Hematopoietic multipotent progenitor cell treated with erythropoietin and hydrocortisone succinate and interleukin-3 and kit ligand, for 4 days (in vitro differentiated cells): ENCODE measurements around the gene RIN3.

Experiments used
- DNase-seq: peaks from one replicate; pipeline ENCODE4 v3.0.0-alpha.2; 2015

RIN3 gene

GRCh38 chr14:92728759-92729364, 215.3 kb downstream of the RIN3 start:
- DNase-seq, result peak; percentile 79

- DNase-seq, result peak; percentile 83
Observed at GRCh38 chr14:92729634-92730358, 216.2 kb downstream of the RIN3 start.

GRCh38 chr14:92731622-92732115, 218.1 kb downstream of the RIN3 start:
- no peak for DNase-seq

GRCh38 chr14:92733007-92733406, 219.4 kb downstream of the RIN3 start:
- DNase-seq, result peak; percentile 60

GRCh38 chr14:92734618-92735017, 221.0 kb downstream of the RIN3 start:
- peak; percentile 60 for DNase-seq

GRCh38 chr14:92735344-92735743, 221.8 kb downstream of the RIN3 start:
- DNase-seq, result no peak

GRCh38 chr14:92737206-92737605, 223.6 kb downstream of the RIN3 start:
- DNase-seq, result peak; percentile 34

GRCh38 chr14:92737619-92738188, 224.1 kb downstream of the RIN3 start:
- DNase-seq, result no peak
